Measurements from ENCODE around the gene MSI2.

- peak in 2 of 6 experiments; percentile 2 to 27 for TF ChIP-seq CTCF (IDR thresholded peaks at IDR 0.05)
- TF ChIP-seq POLR2A (IDR thresholded peaks at IDR 0.05), result no peak
These were observed 184.4 kb downstream of the MSI2 start for GRCh38 chr17:57440522-57441269.

All from thyroid gland (tissue), 4 donors.